Brain pericyte (primary cell): ENCODE data around the gene MYCBP.
"Not testable (repeated sequence)": the region's sequence is repeated elsewhere in the genome, so short reads cannot be mapped to it uniquely, and the experiment has no call there.

Experiments used
- DNase-seq: peaks from one replicate; pipeline ENCODE4 v3.0.0-alpha.2; 2012; ENCODE audit warnings: low read depth, low spot score

Gene MYCBP, protein sequence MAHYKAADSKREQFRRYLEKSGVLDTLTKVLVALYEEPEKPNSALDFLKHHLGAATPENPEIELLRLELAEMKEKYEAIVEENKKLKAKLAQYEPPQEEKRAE

DNA sequence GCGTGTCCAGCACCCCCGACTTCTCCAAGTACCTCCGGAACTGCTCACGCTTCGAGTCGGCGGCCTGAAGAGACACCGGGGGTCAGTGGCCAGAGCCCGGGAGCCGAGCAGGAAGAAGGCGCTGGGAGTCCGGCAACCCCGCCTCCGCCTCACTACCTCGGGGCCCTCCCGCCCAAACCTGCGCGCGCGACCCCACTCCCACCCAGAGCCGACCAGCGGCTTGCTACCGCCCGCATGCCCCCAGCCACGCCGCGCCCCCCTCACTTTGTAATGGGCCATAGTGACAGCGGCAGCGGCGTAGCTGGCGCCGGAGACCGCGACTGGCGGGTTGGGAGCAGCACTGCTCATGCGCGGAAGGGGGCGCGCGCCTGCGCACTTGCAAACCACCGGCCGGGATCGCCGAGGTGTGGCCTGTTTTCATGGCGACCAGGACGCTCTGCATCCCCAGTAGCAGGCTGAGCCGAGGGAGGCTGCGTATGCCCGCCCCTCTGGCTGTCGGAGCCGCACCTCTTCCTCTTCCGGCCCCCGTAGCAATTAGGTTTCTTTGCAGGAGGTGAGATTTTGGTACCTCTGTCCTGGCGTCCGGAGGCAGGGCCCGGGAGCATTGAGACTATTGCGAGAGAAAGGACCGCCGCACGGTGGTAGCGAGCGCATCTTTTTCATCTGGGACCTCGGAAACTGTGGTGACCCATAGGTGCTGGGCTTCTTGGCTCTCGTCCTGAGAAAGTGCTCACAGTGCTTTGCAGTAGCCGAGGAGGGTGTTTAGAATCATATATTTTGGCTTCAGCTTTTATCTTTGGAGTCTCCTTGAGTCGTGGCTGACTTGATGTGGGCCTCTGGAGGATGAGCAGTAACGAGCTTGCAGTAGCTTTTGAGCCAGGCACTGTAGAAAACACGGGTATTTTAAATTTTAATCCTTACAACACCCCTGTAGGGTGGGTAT lies at the start of gene MYCBP:
Gene MYCBP (minus strand): TSS at position 322 of the 943 bp plus-strand sequence. CDS start 43 bp downstream, at position 279.
- DNase-seq = peak; percentile 82

DNA sequence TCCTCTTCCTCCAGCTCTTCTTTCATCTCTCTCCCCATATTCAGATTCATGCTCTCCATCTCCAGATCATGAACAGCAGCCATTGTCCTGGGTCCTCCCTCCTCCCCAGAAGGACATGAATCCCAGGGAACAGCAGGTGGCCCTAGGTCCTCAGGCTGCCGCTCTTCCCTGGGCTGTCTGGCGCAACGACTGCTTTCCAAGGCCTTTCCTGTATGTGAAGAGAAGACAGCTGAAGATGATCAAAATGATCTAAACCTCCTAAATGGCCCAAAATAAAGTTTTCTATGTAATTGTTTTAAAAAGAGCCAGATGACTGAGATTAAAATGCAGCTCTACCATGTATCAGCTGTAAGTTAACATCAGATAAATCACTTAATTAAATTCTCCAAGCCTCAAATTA lies 46.0 kb upstream of the MYCBP start:
- no peak for DNase-seq

DNA sequence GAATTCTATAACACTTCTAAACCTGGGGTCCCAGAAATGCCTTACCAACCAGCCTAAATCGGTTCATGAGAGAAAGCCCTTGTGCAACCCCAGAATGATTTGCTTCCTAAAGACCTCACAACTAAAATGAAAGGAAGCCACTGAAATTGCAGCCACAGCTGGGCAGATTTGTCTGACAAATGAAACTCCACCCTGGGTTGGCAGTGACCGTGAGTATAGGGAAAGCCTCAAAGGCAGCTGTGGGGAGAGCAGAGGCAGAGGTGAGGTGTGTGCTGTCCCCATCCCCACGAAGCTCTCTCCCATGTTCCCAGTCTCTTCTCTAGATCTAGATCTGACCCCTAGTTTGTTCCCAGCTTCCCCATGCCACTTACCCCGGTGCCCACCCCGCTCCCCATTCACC lies 45.4 kb upstream of the MYCBP start:
- DNase-seq = no peak

DNA sequence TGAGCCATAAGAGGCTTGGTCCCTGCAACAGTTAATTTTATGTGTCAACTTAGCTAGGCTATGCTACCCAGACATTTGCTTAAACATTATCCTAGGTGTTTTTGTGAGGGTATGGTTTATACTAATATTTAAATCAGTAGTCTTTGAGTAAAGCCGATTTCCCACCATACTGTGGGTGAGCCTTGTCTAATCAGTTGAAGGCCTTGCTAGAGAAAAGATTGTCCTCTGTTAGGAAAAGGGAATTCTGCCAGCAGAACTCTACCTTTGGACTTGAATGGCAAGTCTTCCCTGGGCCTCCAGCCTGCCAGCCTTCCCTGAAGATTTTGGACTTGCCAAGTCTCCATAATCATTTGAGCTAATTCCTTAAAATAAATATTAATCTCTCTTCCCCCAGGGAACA lies 44.6 kb upstream of the MYCBP start:
- DNase-seq = no peak

DNA sequence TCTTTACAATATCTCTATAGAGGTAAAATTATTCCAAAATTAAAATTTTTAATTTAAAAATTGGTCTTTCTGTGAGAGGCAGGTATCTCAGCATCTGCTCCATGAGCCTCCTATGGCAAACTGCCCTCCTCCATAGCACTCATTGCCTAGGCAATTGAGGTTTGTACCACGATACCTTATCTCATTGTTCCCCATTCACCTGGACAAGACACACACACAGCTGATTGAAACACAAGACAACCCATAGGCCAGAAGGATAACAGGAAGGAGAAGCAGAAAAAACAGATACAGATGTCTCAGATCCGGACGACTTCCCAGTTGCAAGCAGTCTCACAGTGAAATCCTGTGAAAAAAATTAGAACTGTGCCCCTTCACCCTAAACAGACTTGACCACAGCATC lies 44.2 kb upstream of the MYCBP start:
- DNase-seq = no peak

DNA sequence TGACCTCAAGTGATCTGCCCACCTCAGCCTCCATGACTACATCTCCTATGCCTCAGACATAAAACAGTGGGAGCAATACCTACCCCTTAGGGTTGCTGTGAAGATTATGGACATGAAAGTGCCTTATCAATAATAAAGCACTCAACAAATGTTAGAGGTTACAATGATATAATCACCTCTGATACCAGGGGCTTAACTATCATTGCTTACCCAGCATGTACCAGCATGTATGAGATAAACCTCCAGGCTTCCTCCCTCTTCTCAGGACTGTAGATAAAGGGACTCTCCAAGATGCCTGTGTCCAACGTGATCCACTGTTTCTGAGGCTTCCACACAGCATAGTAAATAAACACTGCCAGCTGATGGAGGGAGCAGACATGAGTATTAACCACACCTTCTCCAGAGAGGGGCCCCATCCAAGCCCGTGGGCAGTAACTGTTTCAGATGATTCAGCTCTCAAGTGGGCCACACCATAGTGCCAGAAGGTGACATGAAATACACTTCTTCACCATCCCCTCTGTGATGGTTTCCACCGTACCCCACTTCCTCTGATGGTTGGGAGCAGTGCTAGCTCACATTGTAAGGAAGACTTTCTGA lies 42.3 kb upstream of the MYCBP start:
- DNase-seq = no peak

DNA sequence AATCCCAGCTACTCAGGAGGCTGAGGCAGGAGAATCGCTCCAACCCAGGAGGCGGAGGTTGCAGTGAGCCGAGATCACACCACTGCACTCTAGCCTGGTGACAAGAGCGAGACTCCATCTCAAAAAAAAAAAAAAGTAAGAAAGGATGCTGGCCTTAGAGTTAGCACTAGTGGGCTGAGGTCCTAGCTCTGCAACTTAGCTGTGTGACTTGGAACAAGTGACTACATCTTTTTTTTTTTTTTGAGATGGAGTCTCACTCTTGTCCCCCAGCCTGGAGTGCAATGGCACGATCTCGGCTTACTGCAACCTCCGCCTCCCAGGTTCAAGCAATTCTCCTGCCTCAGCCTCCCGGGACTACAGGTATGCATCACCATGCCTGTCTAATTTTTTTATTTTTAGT lies 41.8 kb upstream of the MYCBP start:
- DNase-seq = not testable (repeated sequence)

DNA sequence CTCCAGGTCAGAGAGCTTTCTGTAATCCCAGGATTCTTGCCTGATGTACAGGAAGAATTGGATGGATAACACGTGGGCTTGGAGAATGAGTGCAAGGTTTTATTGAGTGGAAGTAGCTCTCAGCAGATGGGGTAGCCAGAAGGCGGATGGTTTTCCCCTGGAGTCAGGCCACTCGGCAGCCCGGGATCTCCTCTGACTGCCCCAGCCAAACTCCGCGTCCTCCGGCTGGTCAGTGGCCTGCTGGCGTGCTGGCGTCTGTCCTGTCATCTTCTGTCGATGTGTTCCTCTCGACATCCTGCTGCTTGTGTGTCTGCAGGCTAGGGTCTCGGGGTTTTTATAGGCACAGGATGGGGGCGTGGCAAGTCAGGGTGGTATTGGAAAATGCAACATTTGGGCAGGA lies 35.7 kb upstream of the MYCBP start:
- DNase-seq = no peak

DNA sequence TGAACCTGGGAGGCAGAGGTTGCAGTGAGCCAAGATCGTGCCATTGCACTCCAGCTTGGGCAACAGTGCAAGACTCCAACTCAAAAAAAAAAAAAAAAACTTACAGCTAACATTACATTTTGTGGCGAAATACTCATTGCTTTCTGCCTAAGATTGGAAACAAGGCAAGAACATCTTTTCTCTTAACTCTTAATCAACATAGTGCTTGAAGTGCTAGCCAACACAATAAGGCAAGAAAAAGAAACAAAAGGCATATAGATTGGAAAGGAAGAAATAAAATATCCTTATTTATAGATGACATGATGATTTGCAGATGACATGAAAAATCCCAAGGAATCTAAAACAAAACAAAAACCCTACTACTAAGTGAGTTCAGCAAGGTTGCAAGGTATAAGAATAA lies 32.8 kb upstream of the MYCBP start:
- no peak for DNase-seq

DNA sequence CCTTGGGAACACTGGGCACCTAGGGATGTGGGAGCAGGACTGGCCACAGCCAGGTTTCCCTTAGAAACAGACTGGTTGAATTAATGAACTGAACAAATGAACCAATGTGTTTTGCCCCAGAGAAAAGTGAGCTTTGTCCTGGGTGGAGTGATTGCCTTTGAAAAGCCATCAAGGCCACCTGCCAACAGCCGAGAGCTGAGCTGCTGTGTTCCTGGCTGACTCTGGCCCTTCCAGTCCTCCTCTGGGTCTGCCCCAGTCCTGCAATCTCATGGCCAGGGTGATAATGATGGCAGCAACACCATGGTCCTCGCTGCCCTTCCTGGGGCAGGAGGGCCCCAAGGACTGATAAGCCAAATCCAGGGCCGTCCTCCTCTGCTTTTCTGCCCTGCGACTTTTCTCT lies 26.4 kb upstream of the MYCBP start:
- DNase-seq = no peak

DNA sequence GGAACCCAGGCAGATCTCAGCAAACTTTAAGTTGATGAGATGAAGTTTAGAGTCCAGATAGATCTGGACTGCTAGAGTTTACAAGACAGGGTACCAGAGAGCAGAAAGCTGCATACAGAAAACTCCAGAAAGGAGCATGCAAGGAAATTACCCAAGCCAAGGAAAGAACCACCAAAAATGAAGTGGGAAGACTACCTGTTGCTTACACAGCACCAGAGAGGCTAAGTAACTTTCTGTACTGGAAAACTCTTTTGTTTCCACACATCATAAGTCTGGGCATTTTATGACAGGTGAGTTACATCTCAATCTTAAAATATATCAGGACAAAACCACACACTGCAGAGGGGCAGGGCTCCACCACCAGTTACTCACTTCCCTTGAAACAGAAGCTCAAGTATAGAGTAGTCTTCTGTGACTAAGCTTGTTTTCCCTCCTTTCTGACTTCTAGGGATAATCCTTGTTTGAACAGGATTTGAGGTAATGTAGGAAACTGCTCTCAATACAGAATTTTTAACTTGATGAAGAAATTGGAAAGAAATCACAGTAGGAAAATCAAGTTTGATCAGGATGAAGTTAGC lies 25.6 kb upstream of the MYCBP start:
- DNase-seq = no peak

DNA sequence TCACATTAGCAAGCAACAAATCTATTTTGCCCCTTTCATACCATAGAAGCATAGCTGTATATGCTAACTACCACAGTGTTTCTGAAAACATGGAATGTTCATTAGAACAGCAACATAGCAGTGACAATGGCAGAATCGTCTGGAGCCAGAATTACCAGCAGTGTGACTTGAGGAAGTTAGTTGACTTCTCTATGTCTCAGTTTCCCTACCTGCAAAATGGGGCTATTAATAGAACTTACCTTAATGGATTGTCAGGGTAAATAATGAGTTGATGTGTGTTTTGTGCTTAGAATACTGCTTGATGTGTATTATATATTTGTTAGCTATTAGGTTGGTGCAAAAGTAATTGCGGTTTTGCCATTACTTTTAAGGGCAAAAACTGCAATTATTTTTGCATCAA lies 23.0 kb upstream of the MYCBP start:
- DNase-seq = no peak

DNA sequence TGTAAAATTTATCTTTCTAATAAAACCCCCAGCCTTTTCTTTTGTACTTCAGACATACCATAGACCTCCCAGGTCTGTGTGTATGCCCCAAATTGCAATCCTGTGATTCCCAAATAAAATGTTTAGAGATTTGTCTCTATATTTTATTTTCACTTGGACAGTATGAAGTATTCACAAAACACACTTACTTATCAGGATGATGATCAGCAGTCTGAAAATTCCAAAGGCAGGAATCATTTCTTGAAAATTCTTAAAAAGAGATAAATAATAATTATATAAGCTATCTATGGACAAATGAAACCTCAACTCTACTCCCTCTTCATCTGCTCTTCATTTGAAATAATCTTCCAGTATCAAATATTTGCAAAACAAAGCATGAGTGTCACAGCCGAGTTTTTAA lies 19.8 kb upstream of the MYCBP start:
- no peak for DNase-seq

DNA sequence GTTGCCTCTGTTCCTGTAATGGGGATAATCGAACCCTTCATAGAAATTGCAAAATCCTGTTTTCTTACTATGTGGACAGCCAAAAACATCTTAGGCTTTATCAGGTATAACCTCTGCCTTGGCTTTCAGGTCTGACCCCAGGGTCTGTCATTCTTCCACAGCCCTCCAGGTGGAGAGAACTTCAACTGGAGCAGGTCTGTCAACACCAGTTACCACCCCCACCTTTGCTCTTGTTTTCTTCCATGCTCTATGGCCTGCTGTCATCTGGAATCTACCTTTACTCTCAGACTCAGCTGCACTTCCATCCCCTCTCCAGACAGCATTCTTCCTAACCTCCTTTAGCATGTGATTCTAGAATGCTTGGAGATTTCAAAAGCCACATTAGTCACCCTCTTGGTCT lies 18.6 kb upstream of the MYCBP start:
- DNase-seq = no peak

DNA sequence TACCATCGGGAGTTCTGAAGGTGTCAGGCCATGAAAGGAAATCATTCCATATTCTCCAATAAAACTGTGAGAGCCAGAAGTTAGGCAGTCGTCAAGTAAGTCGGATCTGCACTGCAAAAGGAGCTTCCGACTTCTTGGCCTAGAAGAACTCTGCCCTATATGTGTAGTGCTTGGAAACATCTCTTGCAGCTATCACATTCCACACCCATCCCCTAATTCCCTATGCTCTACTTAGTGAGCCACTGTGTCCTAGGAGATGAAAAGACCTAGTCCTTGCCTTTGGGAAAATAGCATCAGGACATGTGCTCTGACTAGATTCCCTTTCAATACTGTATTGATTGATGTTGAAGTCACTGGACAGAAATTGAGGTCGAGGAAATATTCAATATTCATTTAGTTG lies 16.4 kb upstream of the MYCBP start:
- DNase-seq = no peak

DNA sequence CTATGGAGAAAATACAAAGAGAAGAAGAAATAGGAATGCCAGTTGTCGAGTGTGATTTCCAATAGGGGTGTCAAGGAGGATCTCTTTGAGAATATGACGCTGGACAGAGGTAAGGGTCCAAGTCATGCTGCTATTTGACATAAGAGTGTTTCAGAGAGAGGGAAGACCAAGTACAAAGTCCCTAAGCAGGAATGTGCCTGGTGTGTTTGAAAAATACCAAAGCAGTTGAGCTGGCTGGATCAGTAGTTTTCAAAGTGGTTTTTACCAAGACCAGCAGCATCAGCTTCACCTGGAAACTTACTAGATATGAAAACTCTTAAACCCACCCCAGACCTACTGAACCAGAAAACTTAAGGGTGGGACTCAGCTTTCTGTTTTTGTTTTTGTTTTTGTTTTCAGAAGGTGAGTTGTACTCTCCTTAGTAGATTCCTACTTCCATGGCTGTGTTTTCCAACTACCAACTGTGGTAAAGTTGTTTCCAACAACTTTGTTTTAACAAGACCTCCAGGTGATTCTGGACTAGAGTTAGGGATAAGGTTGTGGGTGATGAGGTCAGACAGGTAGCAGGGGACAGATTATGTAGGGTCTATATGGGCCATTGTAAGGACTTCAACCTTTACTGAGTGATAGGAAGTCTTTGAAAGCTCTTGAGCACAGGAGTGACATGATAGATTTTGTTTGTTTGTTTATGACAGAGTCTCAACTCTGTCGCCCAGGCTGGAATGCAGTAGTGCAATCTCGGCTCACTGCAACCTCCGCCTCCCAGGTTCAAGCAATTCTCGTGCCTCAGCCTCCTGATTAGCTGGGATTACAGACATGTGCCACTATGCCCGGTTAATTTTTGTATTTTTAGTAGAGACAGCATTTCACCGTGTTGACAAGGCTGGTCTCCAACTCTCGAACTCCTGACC lies 15.5 kb upstream of the MYCBP start:
- no peak for DNase-seq

DNA sequence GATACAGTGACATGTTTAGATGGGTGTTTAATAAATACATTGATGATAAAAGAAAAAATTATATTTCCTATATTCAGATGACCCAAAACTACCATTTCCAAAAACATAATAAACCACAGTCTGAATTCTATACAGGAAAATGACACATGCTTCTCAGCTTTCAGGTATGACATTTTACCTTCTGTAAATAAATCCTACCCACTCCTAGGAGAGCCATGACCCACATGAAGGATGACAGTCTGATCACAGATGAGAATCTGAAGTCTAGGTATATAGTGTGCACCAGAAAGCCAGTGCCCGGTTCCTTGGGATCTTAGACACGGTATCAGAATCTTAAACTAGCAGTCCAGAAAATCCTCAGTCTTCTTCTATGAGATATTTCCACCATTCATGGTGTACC lies 11.9 kb upstream of the MYCBP start:
- no peak for DNase-seq

DNA sequence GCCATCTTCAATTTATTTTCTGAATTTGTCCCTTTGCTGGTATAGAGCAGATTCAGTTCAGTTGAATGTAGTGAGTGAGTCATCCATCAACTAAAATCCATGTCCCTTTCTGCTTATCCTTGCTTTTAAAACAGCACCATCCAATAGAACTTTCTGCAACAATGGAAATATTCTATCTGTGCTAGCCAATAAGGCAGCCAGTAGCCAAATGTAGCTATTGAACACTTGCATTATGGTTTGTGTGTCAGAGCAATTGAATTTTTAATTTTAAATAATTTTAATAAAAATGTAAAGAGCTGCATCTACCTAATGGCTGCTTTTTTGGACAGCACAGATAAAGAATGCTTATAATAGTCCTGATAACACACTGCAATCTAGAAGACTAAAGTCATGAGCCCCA lies 8.3 kb upstream of the MYCBP start, which contains the start of gene GJA9:
Gene GJA9 (minus strand): TSS at position 101 of the 400 bp plus-strand sequence. CDS start 5,489 bp downstream, outside the sequence.
- no peak for DNase-seq

DNA sequence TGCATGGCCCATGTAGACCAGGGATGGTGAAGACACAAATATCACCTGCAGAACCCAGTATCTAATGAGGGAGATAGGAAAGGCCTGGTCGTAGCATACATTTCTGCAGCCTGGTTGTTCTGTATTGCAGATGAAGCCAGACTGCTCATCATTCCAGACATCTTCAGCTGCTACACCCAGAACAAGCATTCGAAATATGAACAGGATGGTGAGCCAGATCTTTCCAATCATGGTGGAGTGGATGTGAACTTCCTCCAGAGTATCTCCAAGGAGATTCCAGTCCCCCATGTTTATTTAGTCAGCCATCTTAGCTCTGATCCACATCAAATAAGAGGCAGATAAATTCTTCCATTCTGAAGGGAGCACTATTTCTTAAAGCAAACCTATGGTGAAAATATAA lies 2.7 kb upstream of the MYCBP start:
- DNase-seq = no peak

DNA sequence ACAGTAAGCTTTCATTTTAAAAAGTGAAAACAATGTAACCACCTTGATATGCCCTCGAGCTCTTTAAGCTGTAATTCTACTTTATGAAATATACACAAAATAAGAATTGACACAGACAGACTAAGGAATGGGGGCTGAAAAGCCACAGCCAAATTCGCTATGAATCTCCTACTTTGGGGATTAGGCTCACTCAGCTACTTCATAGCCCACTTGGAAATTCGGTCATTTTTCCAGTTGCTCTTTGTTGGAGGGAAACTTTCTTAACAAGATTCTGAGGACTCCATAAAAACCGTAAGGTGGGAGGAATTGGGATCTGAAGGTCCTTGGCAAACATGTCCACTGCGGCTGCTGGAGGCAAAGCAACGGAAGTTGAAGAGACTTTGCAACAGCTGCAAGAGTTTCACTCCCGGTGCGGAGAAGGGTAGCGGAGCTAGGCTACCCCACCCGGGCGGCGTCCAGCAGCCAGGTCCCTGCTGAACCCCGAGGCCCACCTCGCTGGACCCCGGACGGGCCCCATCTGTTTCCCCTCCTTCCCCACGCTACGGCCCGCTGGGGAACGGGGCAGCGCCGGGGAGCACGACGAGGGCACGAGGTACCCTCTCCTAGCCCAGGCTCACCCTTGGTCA lies 634 bp downstream of the MYCBP start:
- DNase-seq = no peak

DNA sequence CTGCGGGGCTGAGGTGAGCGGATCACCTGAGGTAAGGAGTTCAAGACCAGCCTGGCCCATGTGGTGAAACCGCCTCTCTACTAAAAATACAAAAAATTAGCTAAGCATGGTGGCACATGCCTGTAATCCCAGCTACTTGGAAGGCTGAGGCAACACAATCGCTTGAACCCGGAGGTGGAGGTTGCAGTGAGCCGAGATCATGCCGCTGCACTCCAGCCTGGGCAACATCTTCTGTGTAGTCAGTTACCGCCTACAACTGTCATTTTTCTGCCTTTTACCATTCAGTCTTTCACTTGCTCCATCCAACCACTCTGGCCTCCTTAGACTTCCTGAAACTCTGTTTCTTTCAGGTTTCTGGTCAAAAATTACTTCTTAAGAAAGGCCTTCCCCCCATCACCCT lies 2.2 kb downstream of the MYCBP start:
- DNase-seq = no peak
